ENCODE results near the gene ADAMTS9. TPM values are rescaled to one million over a fixed set of nuclear protein-coding genes. Genes with fewer than 3 reads are reported as not detected.

Gene ADAMTS9
- total and polyA plus RNA-seq, 2 experiments from 2014 or later, result 60.5 to 168 TPM

DNA sequence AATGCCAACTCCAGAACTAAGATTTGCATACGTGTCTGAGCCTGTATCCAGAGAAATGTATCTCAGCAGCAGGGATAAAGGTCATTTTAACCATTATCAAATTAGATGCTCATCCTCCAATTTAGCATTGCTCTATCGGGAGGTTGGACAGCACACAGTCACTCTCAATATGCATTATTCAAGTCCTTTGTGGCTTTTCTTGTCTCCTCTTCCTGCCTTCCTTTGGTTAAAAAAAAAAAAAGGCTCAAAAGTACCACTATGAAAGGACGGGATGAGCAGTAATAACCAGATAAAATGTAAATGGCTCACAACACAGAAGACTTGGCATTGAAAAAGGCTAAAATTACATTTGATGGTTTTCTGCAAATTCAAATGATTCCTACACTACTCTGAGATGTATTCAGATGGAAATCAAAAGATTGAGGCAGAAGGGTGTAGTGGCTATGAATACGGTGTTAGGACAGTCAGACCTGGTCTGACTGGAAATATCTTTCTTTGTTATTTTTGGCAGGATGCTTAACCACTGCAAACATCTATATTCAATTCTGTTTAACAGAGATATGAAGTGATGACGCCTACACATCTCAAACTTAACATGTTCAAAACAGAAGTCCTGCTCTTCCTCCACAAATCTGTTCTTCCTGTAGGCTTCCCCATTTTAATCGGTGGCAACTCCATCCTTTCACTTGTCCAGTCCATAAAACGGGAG, 109.6 kb downstream of the ADAMTS9 start:
- no peak overlapping the region for H3K27ac ChIP-seq
- H3K4me3 ChIP-seq, result no peak overlapping the region
- H3K4me1 ChIP-seq (ENCODE audit: low read depth), result peaks cover 9% of the 10 kb centered on the region
- H3K9me3 ChIP-seq (ENCODE audit: low read depth), result no peaks in the 10 kb centered on the region
- H3K36me3 ChIP-seq, result peaks cover 11% of the 10 kb centered on the region
- no peaks in the 10 kb centered on the region for H3K27me3 ChIP-seq
- peak in 1 of 2 donors; percentile 22 for DNase-seq (ENCODE audit: low read depth in 1 of 2, low spot score in 1 of 2)
- TF ChIP-seq, protein P1, sequence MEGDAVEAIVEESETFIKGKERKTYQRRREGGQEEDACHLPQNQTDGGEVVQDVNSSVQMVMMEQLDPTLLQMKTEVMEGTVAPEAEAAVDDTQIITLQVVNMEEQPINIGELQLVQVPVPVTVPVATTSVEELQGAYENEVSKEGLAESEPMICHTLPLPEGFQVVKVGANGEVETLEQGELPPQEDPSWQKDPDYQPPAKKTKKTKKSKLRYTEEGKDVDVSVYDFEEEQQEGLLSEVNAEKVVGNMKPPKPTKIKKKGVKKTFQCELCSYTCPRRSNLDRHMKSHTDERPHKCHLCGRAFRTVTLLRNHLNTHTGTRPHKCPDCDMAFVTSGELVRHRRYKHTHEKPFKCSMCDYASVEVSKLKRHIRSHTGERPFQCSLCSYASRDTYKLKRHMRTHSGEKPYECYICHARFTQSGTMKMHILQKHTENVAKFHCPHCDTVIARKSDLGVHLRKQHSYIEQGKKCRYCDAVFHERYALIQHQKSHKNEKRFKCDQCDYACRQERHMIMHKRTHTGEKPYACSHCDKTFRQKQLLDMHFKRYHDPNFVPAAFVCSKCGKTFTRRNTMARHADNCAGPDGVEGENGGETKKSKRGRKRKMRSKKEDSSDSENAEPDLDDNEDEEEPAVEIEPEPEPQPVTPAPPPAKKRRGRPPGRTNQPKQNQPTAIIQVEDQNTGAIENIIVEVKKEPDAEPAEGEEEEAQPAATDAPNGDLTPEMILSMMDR (IDR thresholded peaks at IDR 0.05; ENCODE audit: low read depth, low read length), result no peak

GRCh38 chr3:64576211-64576775, 111.5 kb downstream of the ADAMTS9 start:
- H3K4me3 ChIP-seq, result no peak overlapping the region
- no peak overlapping the region for H3K27ac ChIP-seq
- peaks cover 11% of the 10 kb centered on the region for H3K36me3 ChIP-seq
- H3K27me3 ChIP-seq, result no peaks in the 10 kb centered on the region
- TF ChIP-seq, protein P1 (IDR thresholded peaks at IDR 0.05; ENCODE audit: low read depth, low read length), result no peak
- H3K4me1 ChIP-seq (ENCODE audit: low read depth), result peaks cover 9% of the 10 kb centered on the region
- H3K9me3 ChIP-seq (ENCODE audit: low read depth), result no peaks in the 10 kb centered on the region
- no peak for DNase-seq (ENCODE audit: low read depth in 1 of 2, low spot score in 1 of 2)

GRCh38 chr3:64575211-64575844, 112.5 kb downstream of the ADAMTS9 start:
- DNase-seq (ENCODE audit: low read depth in 1 of 2, low spot score in 1 of 2), result peak in 1 of 2 donors; percentile 40
- no peaks in the 10 kb centered on the region for H3K9me3 ChIP-seq (ENCODE audit: low read depth)
- H3K4me3 ChIP-seq, result no peak overlapping the region
- H3K27ac ChIP-seq, result no peak overlapping the region
- peaks cover 11% of the 10 kb centered on the region for H3K36me3 ChIP-seq
- H3K4me1 ChIP-seq (ENCODE audit: low read depth), result peaks cover 9% of the 10 kb centered on the region
- TF ChIP-seq, protein P1 (IDR thresholded peaks at IDR 0.05; ENCODE audit: low read depth, low read length), result peak; percentile 56
- H3K27me3 ChIP-seq, result no peaks in the 10 kb centered on the region

DNA sequence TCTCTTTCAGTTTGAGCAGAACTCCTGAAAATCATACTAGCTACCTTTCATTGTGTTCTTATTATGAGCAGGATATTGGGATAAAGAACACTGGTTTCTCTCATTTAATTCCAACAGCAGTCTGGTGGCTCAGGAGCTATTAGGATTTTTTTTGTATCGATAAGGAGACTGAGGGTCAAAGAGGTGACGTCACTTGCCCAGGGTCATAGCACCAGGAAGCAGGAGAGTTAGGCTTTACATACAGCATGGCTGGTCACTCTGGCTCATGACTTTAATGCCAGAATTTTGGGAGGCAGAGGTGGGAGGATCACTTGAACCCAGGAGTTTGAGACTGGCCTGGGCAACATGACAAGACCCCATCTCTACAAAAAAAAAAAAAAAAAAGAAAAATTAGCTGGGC, 113.6 kb downstream of the ADAMTS9 start:
- H3K4me3 ChIP-seq, result no peak overlapping the region
- H3K9me3 ChIP-seq (ENCODE audit: low read depth), result no peaks in the 10 kb centered on the region
- TF ChIP-seq, protein P1 (IDR thresholded peaks at IDR 0.05; ENCODE audit: low read depth, low read length), result no peak
- peaks cover 9% of the 10 kb centered on the region for H3K4me1 ChIP-seq (ENCODE audit: low read depth)
- H3K27me3 ChIP-seq, result no peaks in the 10 kb centered on the region
- no peak for DNase-seq (ENCODE audit: low read depth in 1 of 2, low spot score in 1 of 2)
- no peak overlapping the region for H3K27ac ChIP-seq
- H3K36me3 ChIP-seq, result peaks cover 6% of the 10 kb centered on the region

- peaks cover 13% of the 10 kb centered on the region for H3K36me3 ChIP-seq
- H3K4me3 ChIP-seq, result no peak overlapping the region
- H3K4me1 ChIP-seq (ENCODE audit: low read depth), result no peaks in the 10 kb centered on the region
- no peak overlapping the region for H3K27ac ChIP-seq
- TF ChIP-seq, protein P1 (IDR thresholded peaks at IDR 0.05; ENCODE audit: low read depth, low read length), result no peak
- peak in 1 of 2 donors; percentile 66 for DNase-seq (ENCODE audit: low read depth in 1 of 2, low spot score in 1 of 2)
- no peaks in the 10 kb centered on the region for H3K9me3 ChIP-seq (ENCODE audit: low read depth)
- H3K27me3 ChIP-seq, result no peaks in the 10 kb centered on the region
Measured at GRCh38 chr3:64571982-64572381, 115.8 kb downstream of the ADAMTS9 start.

Measured in cardiac muscle cell (in vitro differentiated cells and primary cell).